ENCODE measurements around the gene CACUL1. TPM values are rescaled to one million over a fixed set of nuclear protein-coding genes. Genes with fewer than 3 reads are reported as not detected.

The CACUL1 gene
- total and polyA plus RNA-seq, 2 donors from 2014 or later = 5.3 to 39.3 TPM

GRCh38 chr10:118692872-118693271 is 61.9 kb downstream of the CACUL1 start:
- H3K4me1 ChIP-seq (ENCODE audit: control insufficient read depth in 2 of 3, insufficient read depth in 2 of 3, low read depth in 1 of 3, low read length in 3 of 3) = no peaks in the 10 kb centered on the region
- FAIRE-seq = no peak
- DNase-seq = no peak
- no peaks in the 10 kb centered on the region for H3K9me3 ChIP-seq (ENCODE audit: control insufficient read depth in 2 of 3, insufficient read depth in 1 of 3, low read length in 3 of 3)
- H3K27me3 ChIP-seq (ENCODE audit: control insufficient read depth, insufficient read depth, low read length) = no peaks in the 10 kb centered on the region
- H3K27ac ChIP-seq (ENCODE audit: low read depth in 2 of 2, low read length in 2 of 2) = no peak overlapping the region
- H3K36me3 ChIP-seq (ENCODE audit: control insufficient read depth in 2 of 3, insufficient read depth in 3 of 3, low read length in 3 of 3) = peaks cover 0 to 7% (median 0%) of the 10 kb centered on the region in 3 donors
- H3K4me3 ChIP-seq (ENCODE audit: low read length in 3 of 3) = no peak overlapping the region
- intact Hi-C loops (cut with DNase I) = no loop called here
- TF ChIP-seq CTCF (IDR thresholded peaks at IDR 0.05; ENCODE audit: borderline replicate concordance, extremely low read depth, insufficient read depth) = no peak
- no peak overlapping the region for H3K9ac ChIP-seq (ENCODE audit: low read length in 3 of 3)

GRCh38 chr10:118689070-118689858 is 65.5 kb downstream of the CACUL1 start:
- Histone ChIP-seq H3K27me3 (ENCODE audit: control insufficient read depth, insufficient read depth, low read length) (no peaks in the 10 kb centered on the region), H3K4me3 (ENCODE audit: low read length in 3 of 3) (no peak overlapping the region), H3K27ac (ENCODE audit: low read depth in 2 of 2, low read length in 2 of 2) (no peak overlapping the region), H3K36me3 (ENCODE audit: control insufficient read depth in 2 of 3, insufficient read depth in 3 of 3, low read length in 3 of 3) (peaks cover 0 to 24% (median 13%) of the 10 kb centered on the region in 3 donors), H3K9ac (ENCODE audit: low read length in 3 of 3) (no peak overlapping the region), H3K4me1 (ENCODE audit: control insufficient read depth in 2 of 3, insufficient read depth in 2 of 3, low read depth in 1 of 3, low read length in 3 of 3) (no peaks in the 10 kb centered on the region), H3K9me3 (ENCODE audit: control insufficient read depth in 2 of 3, insufficient read depth in 1 of 3, low read length in 3 of 3) (no peaks in the 10 kb centered on the region)
- TF ChIP-seq CTCF (IDR thresholded peaks at IDR 0.05; ENCODE audit: borderline replicate concordance, extremely low read depth, insufficient read depth) = no peak
- FAIRE-seq (no peak), DNase-seq (no peak)
- intact Hi-C loops (cut with DNase I) = no loop called here

GRCh38 chr10:118687472-118687871 is 67.3 kb downstream of the CACUL1 start:
- TF ChIP-seq CTCF (IDR thresholded peaks at IDR 0.05; ENCODE audit: borderline replicate concordance, extremely low read depth, insufficient read depth) = no peak
- Histone ChIP-seq H3K36me3 (ENCODE audit: control insufficient read depth in 2 of 3, insufficient read depth in 3 of 3, low read length in 3 of 3) (peaks cover 0 to 27% (median 13%) of the 10 kb centered on the region in 3 donors), H3K4me3 (ENCODE audit: low read length in 3 of 3) (no peak overlapping the region)

More at GRCh38 chr10:118687472-118687871, 67.3 kb downstream of the CACUL1 start:
- Histone ChIP-seq H3K27ac (ENCODE audit: low read depth in 2 of 2, low read length in 2 of 2) (no peak overlapping the region), H3K27me3 (ENCODE audit: control insufficient read depth, insufficient read depth, low read length) (no peaks in the 10 kb centered on the region), H3K9me3 (ENCODE audit: control insufficient read depth in 2 of 3, insufficient read depth in 1 of 3, low read length in 3 of 3) (no peaks in the 10 kb centered on the region), H3K9ac (ENCODE audit: low read length in 3 of 3) (no peak overlapping the region), H3K4me1 (ENCODE audit: control insufficient read depth in 2 of 3, insufficient read depth in 2 of 3, low read depth in 1 of 3, low read length in 3 of 3) (no peaks in the 10 kb centered on the region)
- FAIRE-seq = no peak
- DNase-seq = no peak
- intact Hi-C loops (cut with DNase I) = no loop called here
